ENCODE results near the gene VPREB3. TPM values are rescaled to one million over a fixed set of nuclear protein-coding genes. Genes with fewer than 3 reads are reported as not detected.

VPREB3 gene
- total RNA-seq, 2 experiments from 2014 or later: not detected

GRCh38 chr22:23772649-23773473 is 18.6 kb upstream of the VPREB3 start, which contains the start of gene MMP11:
Gene MMP11 (plus strand): TSS chr22:23772849. CDS start chr22:23772871, 22 bp downstream.
- POLR2A ChIA-PET: interaction anchor here (0.7 to 2.0 kb wide), 5 partner anchors 14 to 238 kb away, joined by 3 to 17 read pairs (median 4); partner anchors contain the start of genes CABIN1, MIF, SLC2A11 and SMARCB1
- no peaks in the 10 kb centered on the region for H3K36me3 ChIP-seq (ENCODE audit: insufficient read depth, low read length)
- H3K36me3 Mint-ChIP-seq (ENCODE audit: low read depth): no peaks in the 10 kb centered on the region
- H3K27ac Mint-ChIP-seq: no peak within 1 kb of the TSS
- H3K27me3 Mint-ChIP-seq: no peaks in the 10 kb centered on the region
- peak; percentile 52 for ATAC-seq (ENCODE audit: poor library complexity)
- peaks cover 36% of the 10 kb centered on the region for H3K4me1 ChIP-seq (ENCODE audit: insufficient read depth, low read length)
- CTCF ChIA-PET: no interaction called here
- no peak within 1 kb of the TSS for H3K27ac ChIP-seq (ENCODE audit: low read depth in 1 of 2, low read length in 2 of 2)
- no peaks in the 10 kb centered on the region for H3K9me3 ChIP-seq (ENCODE audit: control insufficient read depth in 1 of 2, insufficient read depth in 1 of 2, low read length in 2 of 2)
- no peaks in the 10 kb centered on the region for H3K27me3 ChIP-seq (ENCODE audit: control insufficient read depth in 1 of 2, insufficient read depth in 2 of 2, low read length in 2 of 2)
- no peak for TF ChIP-seq CTCF (IDR thresholded peaks at IDR 0.05)
- peak; percentile 33 to 83 (median 49) for DNase-seq
- peak within 1 kb of the TSS; percentile 69 for H3K4me3 Mint-ChIP-seq
- peak within 1 kb of the TSS; percentile 44 for H3K4me3 ChIP-seq (ENCODE audit: low read length)
- H3K4me1 Mint-ChIP-seq (ENCODE audit: low read depth): peaks cover 17% of the 10 kb centered on the region
- intact Hi-C loops (cut with DNase I, micrococcal nuclease): loop anchor here in 1 of 2 experiments (1.0 to 5.0 kb wide), 3 partner anchors 14 to 76 kb away; no protein-coding TSS in a partner anchor
- H3K9me3 Mint-ChIP-seq: no peaks in the 10 kb centered on the region

GRCh38 chr22:23772315-23772648 is 18.1 kb upstream of the VPREB3 start:
- no peaks in the 10 kb centered on the region for H3K9me3 Mint-ChIP-seq
- intact Hi-C loops (cut with DNase I, micrococcal nuclease): loop anchor here in 1 of 2 experiments (1.0 to 5.0 kb wide), 3 partner anchors 15 to 75 kb away; no protein-coding TSS in a partner anchor

More at GRCh38 chr22:23772315-23772648, 18.1 kb upstream of the VPREB3 start:
- Histone ChIP-seq H3K36me3 (ENCODE audit: insufficient read depth, low read length) (no peaks in the 10 kb centered on the region), H3K9me3 (ENCODE audit: control insufficient read depth in 1 of 2, insufficient read depth in 1 of 2, low read length in 2 of 2) (no peaks in the 10 kb centered on the region), H3K27ac (ENCODE audit: low read depth in 1 of 2, low read length in 2 of 2) (no peak overlapping the region), H3K4me3 (ENCODE audit: low read length) (peak overlapping the region; percentile 42), H3K4me1 (ENCODE audit: insufficient read depth, low read length) (peaks cover 39% of the 10 kb centered on the region), H3K27me3 (ENCODE audit: control insufficient read depth in 1 of 2, insufficient read depth in 2 of 2, low read length in 2 of 2) (no peaks in the 10 kb centered on the region)
- Mint-ChIP-seq H3K4me1 (ENCODE audit: low read depth) (peaks cover 17% of the 10 kb centered on the region), H3K27ac (no peak overlapping the region), H3K36me3 (ENCODE audit: low read depth) (no peaks in the 10 kb centered on the region), H3K4me3 (peak overlapping the region; percentile 38), H3K27me3 (no peaks in the 10 kb centered on the region)
- CTCF ChIA-PET: no interaction called here
- no peak for DNase-seq
- no peak for TF ChIP-seq CTCF (IDR thresholded peaks at IDR 0.05)
- POLR2A ChIA-PET: interaction anchor here (0.7 to 2.0 kb wide), 5 partner anchors 15 to 239 kb away, joined by 3 to 17 read pairs (median 4); partner anchors contain the start of genes CABIN1, MIF, SLC2A11 and SMARCB1
- no peak for ATAC-seq (ENCODE audit: poor library complexity)
